BJ (cell line): ENCODE measurements around the gene DLG2. TPM values are rescaled to one million over a fixed set of nuclear protein-coding genes. Genes with fewer than 3 reads are reported as not detected.

Source experiments
- CTCF ChIA-PET: fragments of 350-600 bp; formaldehyde crosslinking; extraction: SDS; loops from one replicate; lab custom pipeline; 2021; ENCODE audit warnings: antibody characterized with exemption, inconsistent platforms; lab: Yijun Ruan, JAX
- POLR2A ChIA-PET: fragments of 300-600 bp; sonication (Branson Sonifier 250); formaldehyde crosslinking; extraction: SDS; loops from one replicate; lab custom pipeline; 2021; ENCODE audit warnings: antibody characterized with exemption; lab: Charles Lee
- DNase-seq: peaks from one replicate; pipeline ENCODE4 v3.0.0-alpha.2; 2011; ENCODE audit warnings: low read depth
- H3K27me3 ChIP-seq: 2 replicates; pipeline ENCODE4 v1.6.0; 2011; ENCODE audit warnings: low read length; ENCODE audit not compliant: control insufficient read depth, insufficient read depth
- H3K36me3 ChIP-seq: 2 replicates; pipeline ENCODE4 v1.5.1; 2011; ENCODE audit warnings: low read length; ENCODE audit not compliant: control insufficient read depth, insufficient read depth
- H3K4me3 ChIP-seq: 2 replicates; pipeline ENCODE4 v1.5.1; 2011; ENCODE audit warnings: low read depth, mild to moderate bottlenecking, control low read depth, low read length
- polyA plus RNA-seq: library from polyadenylated mRNA; depleted of rRNA; stranded (reverse); fragments of >200 nt; gene quantifications from 2 replicates; pipeline ENCODE4 v1.2.3, GENCODE V29; 2011
- TF ChIP-seq, protein P1 (sequence below): IDR thresholded peaks from 2 replicates; pipeline ENCODE4 v1.5.1; 2011; ENCODE audit warnings: low read depth, mild to moderate bottlenecking, control low read depth, inconsistent platforms, low read length, moderate library complexity; ENCODE audit not compliant: insufficient read depth

Gene DLG2
- polyA plus RNA-seq, 1 experiment: 0.28 TPM

DNA sequence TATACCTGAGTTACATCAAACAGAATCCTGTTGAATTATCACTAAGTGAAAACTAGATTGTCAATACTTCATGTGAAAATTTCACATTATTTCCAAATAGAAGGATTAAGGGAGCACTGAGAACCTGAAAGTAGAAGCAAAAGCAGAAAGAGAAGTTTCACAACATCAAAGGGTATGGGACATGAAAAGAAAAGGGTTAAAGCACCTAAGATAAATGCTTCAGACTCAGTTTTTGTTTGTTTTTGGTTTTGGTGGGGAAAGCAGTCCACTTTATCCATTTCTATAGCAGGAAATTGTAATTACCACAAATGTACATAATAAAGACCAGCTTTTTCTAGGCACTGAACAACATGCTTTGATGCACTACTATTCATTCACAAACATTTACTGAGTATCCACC is 1271.2 kb downstream of the DLG2 start:
- POLR2A ChIA-PET: no interaction called here
- no peak for DNase-seq
- CTCF ChIA-PET: no interaction called here
- no peak overlapping the region for H3K4me3 ChIP-seq
- H3K36me3 ChIP-seq: no peaks in the 10 kb centered on the region
- TF ChIP-seq, protein P1, sequence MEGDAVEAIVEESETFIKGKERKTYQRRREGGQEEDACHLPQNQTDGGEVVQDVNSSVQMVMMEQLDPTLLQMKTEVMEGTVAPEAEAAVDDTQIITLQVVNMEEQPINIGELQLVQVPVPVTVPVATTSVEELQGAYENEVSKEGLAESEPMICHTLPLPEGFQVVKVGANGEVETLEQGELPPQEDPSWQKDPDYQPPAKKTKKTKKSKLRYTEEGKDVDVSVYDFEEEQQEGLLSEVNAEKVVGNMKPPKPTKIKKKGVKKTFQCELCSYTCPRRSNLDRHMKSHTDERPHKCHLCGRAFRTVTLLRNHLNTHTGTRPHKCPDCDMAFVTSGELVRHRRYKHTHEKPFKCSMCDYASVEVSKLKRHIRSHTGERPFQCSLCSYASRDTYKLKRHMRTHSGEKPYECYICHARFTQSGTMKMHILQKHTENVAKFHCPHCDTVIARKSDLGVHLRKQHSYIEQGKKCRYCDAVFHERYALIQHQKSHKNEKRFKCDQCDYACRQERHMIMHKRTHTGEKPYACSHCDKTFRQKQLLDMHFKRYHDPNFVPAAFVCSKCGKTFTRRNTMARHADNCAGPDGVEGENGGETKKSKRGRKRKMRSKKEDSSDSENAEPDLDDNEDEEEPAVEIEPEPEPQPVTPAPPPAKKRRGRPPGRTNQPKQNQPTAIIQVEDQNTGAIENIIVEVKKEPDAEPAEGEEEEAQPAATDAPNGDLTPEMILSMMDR: no peak
- no peaks in the 10 kb centered on the region for H3K27me3 ChIP-seq

DNA sequence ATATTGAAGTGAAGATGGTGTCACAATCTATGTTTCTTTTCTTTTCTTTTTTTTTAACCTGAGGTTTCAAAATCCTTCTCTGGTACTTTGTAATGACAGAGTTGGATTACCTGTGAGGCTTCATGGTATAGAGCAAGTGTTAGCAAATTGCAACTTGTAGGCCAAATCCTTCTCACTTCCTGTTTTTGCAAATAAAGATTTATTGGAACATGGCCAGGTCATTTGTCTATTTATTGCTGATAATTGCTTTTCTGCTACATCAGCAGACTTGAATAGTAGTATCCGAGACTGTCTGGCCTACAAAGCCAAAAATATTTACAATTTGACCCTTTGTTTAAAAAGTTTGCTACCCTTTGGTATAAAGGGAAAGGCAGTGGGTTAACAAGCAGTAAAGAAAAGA is 1281.5 kb downstream of the DLG2 start:
- TF ChIP-seq, protein P1: no peak
- DNase-seq: no peak
- Histone ChIP-seq H3K4me3 (no peak overlapping the region), H3K27me3 (no peaks in the 10 kb centered on the region), H3K36me3 (no peaks in the 10 kb centered on the region)
- ChIA-PET CTCF (no interaction called here), POLR2A (no interaction called here)

DNA sequence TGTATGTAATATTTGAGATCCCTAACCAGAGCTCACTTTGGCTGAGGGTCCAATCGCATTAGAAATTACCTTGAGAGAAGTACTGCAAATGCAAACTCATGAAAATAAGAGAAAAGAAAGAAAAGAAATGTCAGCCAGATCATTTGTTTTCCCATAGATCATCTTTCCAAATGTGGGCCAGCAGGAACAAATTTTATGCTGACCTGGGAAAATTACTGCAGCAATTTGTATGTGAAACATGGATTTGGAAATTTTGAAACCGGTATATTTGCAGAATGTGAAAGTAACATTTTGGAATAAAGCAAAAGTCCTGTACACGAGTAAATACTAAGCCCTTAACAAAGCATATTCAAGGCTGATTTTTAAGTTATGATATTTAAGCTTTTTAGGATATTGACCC is 1282.1 kb downstream of the DLG2 start:
- Histone ChIP-seq H3K27me3 (no peaks in the 10 kb centered on the region), H3K4me3 (no peak overlapping the region), H3K36me3 (no peaks in the 10 kb centered on the region)
- TF ChIP-seq, protein P1: no peak
- CTCF ChIA-PET: no interaction called here
- POLR2A ChIA-PET: no interaction called here
- DNase-seq: no peak

DNA sequence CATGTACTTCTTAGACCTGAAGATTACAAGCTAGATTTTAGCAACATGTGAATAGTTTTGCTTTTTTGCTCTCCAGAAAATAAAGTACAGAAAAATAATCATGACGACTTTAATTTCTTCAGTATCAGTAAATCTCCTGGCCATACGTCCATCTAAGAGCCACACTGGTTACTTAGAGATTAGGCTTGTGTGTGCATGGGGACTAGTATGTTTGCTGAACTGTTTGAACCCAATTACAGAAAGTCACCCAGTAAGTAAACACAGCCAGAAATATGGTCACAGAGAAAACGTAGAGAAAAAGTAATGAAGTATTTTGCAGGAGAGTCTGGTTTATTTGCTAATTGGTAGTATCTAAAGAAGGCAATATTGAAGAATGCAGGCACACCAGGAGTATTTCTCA is 1287.3 kb downstream of the DLG2 start:
- TF ChIP-seq, protein P1: no peak
- Histone ChIP-seq H3K27me3 (no peaks in the 10 kb centered on the region), H3K36me3 (no peaks in the 10 kb centered on the region), H3K4me3 (no peak overlapping the region)
- CTCF ChIA-PET: no interaction called here
- POLR2A ChIA-PET: no interaction called here
- no peak for DNase-seq

DNA sequence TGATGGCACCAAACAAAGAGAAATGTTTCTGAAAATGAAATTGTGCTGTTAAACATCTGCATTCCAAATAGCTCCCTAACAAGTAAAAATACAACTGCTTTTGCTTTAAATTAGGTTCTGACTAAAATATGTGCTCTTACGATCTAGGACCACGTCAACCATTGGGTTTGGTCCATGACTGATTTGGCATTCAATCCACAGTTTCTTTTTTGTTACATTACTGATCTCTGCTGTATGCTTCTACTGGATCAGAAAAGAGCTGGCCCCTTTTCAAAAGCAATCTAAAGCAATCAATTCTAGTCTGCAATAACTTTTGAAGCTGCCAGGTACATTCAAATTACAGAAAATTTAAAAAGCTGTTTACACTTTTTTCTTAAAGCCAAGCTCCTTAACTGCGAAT is 1293.9 kb downstream of the DLG2 start:
- POLR2A ChIA-PET: no interaction called here
- no peak overlapping the region for H3K4me3 ChIP-seq
- TF ChIP-seq, protein P1: no peak
- no peak for DNase-seq
- H3K36me3 ChIP-seq: no peaks in the 10 kb centered on the region
- no peaks in the 10 kb centered on the region for H3K27me3 ChIP-seq
- CTCF ChIA-PET: no interaction called here
